22Rv1 (cell line): Measurements from ENCODE around the gene LCP2.

Experiments used
- ZFX ChIP-seq: fragments of 450-650 bp; IDR thresholded peaks from 2 replicates; pipeline ENCODE4 v1.6.1; 2017; ENCODE audit warnings: antibody characterized with exemption, borderline replicate concordance
- TF ChIP-seq, protein P1 (sequence below): fragments of 450-650 bp; IDR thresholded peaks from 2 replicates; pipeline ENCODE4 v1.5.1; 2017; ENCODE audit warnings: mild to moderate bottlenecking

DNA sequence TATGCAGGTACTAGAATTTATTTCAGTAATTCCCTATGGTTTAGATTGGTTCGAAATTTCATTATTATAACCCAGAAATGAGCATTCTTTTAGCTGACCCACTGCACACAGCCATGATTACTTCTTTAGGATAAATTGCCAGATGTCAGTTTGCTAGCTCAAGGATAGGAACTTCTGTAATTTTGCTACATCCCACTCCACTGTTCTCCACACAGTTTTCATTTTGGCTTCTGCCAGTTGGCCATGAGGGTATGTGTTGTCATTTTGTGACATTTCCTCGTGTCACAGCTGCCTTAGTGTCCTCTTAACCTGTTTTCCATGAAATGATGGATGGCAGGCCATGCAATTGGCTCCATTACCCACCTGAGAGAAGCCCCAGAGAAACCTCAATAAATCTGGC, 16.2 kb upstream of the LCP2 start:
- TF ChIP-seq, protein P1, sequence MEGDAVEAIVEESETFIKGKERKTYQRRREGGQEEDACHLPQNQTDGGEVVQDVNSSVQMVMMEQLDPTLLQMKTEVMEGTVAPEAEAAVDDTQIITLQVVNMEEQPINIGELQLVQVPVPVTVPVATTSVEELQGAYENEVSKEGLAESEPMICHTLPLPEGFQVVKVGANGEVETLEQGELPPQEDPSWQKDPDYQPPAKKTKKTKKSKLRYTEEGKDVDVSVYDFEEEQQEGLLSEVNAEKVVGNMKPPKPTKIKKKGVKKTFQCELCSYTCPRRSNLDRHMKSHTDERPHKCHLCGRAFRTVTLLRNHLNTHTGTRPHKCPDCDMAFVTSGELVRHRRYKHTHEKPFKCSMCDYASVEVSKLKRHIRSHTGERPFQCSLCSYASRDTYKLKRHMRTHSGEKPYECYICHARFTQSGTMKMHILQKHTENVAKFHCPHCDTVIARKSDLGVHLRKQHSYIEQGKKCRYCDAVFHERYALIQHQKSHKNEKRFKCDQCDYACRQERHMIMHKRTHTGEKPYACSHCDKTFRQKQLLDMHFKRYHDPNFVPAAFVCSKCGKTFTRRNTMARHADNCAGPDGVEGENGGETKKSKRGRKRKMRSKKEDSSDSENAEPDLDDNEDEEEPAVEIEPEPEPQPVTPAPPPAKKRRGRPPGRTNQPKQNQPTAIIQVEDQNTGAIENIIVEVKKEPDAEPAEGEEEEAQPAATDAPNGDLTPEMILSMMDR = no peak
- no peak for TF ChIP-seq ZFX
